ENCODE results near the gene PRPF8.

DNA sequence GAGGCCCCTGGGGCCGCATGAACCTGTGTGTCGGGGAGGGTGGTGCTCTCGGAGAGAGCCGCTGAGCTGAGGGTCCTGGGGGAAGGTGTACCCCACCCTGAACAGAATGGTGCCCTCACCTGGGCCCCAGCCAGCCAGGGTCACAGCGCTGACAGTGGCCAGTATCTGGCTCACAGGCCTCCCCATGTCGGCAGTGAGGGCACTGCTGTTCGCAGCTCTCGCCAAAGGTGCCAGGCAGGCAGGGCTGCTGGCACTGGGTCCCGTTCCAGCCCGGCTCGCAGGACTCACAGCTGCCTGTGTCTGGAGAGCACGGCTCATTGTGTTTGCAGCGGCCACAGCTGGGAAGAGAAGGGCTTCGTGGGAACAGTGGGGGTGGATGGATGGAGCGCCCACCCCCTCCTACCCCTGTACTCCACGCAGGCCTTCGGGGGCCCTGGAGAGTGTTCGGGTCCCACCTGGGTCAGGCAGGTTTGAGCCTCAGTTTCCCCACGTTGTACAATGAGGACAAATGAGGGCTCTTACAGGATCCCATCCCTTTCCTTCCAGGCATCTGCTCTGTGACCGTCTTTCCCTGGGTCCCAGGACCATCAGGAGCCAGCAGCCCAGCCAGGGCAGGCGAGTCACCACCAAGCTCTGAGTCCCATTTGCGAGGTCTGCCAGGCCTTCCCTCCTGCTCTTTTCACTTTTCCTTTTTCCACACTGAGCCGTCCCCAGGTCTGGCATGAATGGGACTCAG lies 44.2 kb downstream of the PRPF8 start:
- TF ChIP-seq, protein P1, sequence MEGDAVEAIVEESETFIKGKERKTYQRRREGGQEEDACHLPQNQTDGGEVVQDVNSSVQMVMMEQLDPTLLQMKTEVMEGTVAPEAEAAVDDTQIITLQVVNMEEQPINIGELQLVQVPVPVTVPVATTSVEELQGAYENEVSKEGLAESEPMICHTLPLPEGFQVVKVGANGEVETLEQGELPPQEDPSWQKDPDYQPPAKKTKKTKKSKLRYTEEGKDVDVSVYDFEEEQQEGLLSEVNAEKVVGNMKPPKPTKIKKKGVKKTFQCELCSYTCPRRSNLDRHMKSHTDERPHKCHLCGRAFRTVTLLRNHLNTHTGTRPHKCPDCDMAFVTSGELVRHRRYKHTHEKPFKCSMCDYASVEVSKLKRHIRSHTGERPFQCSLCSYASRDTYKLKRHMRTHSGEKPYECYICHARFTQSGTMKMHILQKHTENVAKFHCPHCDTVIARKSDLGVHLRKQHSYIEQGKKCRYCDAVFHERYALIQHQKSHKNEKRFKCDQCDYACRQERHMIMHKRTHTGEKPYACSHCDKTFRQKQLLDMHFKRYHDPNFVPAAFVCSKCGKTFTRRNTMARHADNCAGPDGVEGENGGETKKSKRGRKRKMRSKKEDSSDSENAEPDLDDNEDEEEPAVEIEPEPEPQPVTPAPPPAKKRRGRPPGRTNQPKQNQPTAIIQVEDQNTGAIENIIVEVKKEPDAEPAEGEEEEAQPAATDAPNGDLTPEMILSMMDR (IDR thresholded peaks at IDR 0.05; ENCODE audit: insufficient read depth, low read length) = no peak
- no peak for TF ChIP-seq SPI1 (IDR thresholded peaks at IDR 0.05; ENCODE audit: borderline replicate concordance, low read depth)
